Smooth muscle cell (in vitro differentiated cells): ENCODE data around the gene HOXB8. TPM values are rescaled to one million over a fixed set of nuclear protein-coding genes. Genes with fewer than 3 reads are reported as not detected.
A peak's percentile ranks its signal among the peaks of the same experiment; 100 is the strongest.

ENCODE experiments used
- DNase-seq: peaks from one replicate; lab custom pipeline; 2025; ENCODE audit not compliant: unreplicated experiment; lab: John Stamatoyannopoulos, UW
- H2AFZ ChIP-seq: fragments of 200-600 bp; sonication (generic); 2 replicates; pipeline ENCODE4 v1.6.0; 2016; ENCODE audit warnings: antibody characterized with exemption, low read depth, mild to moderate bottlenecking
- H3F3A ChIP-seq: fragments of 200-600 bp; sonication (generic); 2 replicates; pipeline ENCODE4 v1.6.0; 2017; ENCODE audit warnings: antibody characterized with exemption, low read depth
- H3K27ac ChIP-seq: fragments of 200-600 bp; sonication (generic); 2 replicates; pipeline ENCODE4 v1.5.1; 2016; ENCODE audit warnings: low read depth, mild to moderate bottlenecking
- H3K27me3 ChIP-seq: fragments of 200-600 bp; sonication (generic); 2 replicates; pipeline ENCODE4 v1.6.1; 2016; ENCODE audit warnings: low read depth, mild to moderate bottlenecking
- H3K36me3 ChIP-seq: fragments of 200-600 bp; sonication (generic); 2 replicates; pipeline ENCODE4 v1.5.1; 2016; ENCODE audit warnings: low read depth
- H3K4me1 ChIP-seq: fragments of 200-600 bp; sonication (generic); 2 replicates; pipeline ENCODE4 v1.5.1; 2016; ENCODE audit warnings: low read depth
- H3K4me2 ChIP-seq: fragments of 200-600 bp; sonication (generic); 2 replicates; pipeline ENCODE4 v1.6.0; 2016; ENCODE audit warnings: mild to moderate bottlenecking
- H3K4me3 ChIP-seq: fragments of 200-600 bp; sonication (generic); 2 replicates; pipeline ENCODE4 v1.5.1; 2016; ENCODE audit warnings: mild to moderate bottlenecking
- H3K79me2 ChIP-seq: fragments of 200-600 bp; sonication (generic); 2 replicates; pipeline ENCODE4 v1.6.0; 2016; ENCODE audit warnings: low read depth, mild to moderate bottlenecking
- H3K9ac ChIP-seq: fragments of 200-600 bp; sonication (generic); 2 replicates; pipeline ENCODE4 v1.6.0; 2016; ENCODE audit warnings: low read depth
- H3K9me3 ChIP-seq: fragments of 200-600 bp; sonication (generic); replicated peaks from 2 replicates; pipeline ENCODE4 v1.5.1; 2016; ENCODE audit warnings: low read depth
- H4K20me1 ChIP-seq: fragments of 200-600 bp; sonication (generic); 2 replicates; pipeline ENCODE4 v1.6.0; 2016; ENCODE audit warnings: low read depth
- CTCF ChIP-seq: fragments of 200-600 bp; sonication (generic); IDR thresholded peaks from 2 replicates; pipeline ENCODE4 v1.5.1; 2017; ENCODE audit warnings: borderline replicate concordance, mild to moderate bottlenecking, antibody characterized with exemption; ENCODE audit not compliant: insufficient read depth, poor library complexity, severe bottlenecking
- WGBS: methylation state at CpG from one replicate; pipeline ENCODE4 v1.1.7; 2016; ENCODE audit warnings: low lambda C conversion rate; 5-methylcytosine and 5-hydroxymethylcytosine counted together
- polyA plus RNA-seq: library from polyadenylated mRNA; unstranded; fragments of >200 nt; fragmentation: Nextera tagmentation; extraction: Ambion mirVana; gene quantifications from 2 replicates; pipeline ENCODE4 v1.2.1, GENCODE V29; 2016
- total RNA-seq: library from RNA; depleted of rRNA; stranded (reverse); fragments of >200 nt; gene quantifications from 2 replicates; pipeline ENCODE4 v1.2.3, GENCODE V29; 2014

Gene HOXB8
- total and polyA plus RNA-seq, 2 experiments from 2014 or later, result 0.94 to 2.0 TPM

DNA sequence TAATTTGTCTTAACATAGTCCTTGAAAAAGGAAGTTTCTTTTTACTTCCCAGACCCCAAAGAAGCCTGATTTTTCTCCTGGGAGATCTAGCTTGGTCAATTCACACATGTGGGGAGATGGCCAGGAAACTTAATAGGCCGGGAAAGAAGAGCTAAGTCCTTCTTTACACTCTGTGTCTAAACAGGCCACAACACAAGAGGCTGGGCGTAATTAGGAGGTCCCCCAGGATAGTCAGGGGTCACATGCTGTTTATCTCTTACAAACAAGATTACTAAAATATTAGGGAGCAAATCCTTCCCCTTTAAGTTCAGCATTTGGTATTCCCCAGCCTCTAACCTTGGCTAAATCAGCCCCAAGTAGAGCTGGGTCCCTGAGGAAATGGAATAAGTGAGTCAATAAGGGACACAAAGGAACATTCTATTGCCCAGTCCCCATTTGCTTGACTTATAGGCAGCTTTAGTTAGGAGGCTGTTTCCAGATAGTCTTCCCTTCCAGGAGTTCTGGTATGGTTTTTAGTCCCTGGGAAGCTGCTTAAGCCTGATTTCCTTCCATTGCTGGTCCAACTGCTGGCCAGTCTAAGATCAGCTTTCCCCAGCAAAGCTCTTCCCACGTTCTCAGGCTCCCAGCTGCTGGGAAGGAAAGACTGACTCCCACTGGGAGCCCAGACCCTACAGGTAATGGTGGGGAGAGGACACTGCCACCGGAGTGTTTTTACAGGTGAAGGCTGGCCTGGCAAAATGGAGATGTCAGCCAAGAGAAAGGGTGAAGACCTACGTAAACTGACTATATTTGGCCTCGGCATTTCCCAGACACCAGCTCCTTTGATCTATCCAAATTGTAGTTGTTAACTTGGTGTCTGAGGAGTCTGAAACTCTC is 25.1 kb upstream of the HOXB8 start:
- peak overlapping the region; percentile 95 for H3K27ac ChIP-seq
- H3K4me1 ChIP-seq, result peaks cover 7% of the 10 kb centered on the region
- no peak overlapping the region for H3K9ac ChIP-seq
- H3K9me3 ChIP-seq, result no peaks in the 10 kb centered on the region
- H3K27me3 ChIP-seq, result no peaks in the 10 kb centered on the region
- peaks cover 44% of the 10 kb centered on the region for H3F3A ChIP-seq
- peaks cover 77% of the 10 kb centered on the region for H3K79me2 ChIP-seq
- peaks cover 9% of the 10 kb centered on the region for H4K20me1 ChIP-seq
- no peak for TF ChIP-seq CTCF
- no peak overlapping the region for H3K4me3 ChIP-seq
- H3K36me3 ChIP-seq, result no peaks in the 10 kb centered on the region
- no peak for DNase-seq
- peak overlapping the region; percentile 92 for H3K4me2 ChIP-seq
- no peak overlapping the region for H2AFZ ChIP-seq
- WGBS, result 69% methylated on average over 6 of the region's 6 CpGs

DNA sequence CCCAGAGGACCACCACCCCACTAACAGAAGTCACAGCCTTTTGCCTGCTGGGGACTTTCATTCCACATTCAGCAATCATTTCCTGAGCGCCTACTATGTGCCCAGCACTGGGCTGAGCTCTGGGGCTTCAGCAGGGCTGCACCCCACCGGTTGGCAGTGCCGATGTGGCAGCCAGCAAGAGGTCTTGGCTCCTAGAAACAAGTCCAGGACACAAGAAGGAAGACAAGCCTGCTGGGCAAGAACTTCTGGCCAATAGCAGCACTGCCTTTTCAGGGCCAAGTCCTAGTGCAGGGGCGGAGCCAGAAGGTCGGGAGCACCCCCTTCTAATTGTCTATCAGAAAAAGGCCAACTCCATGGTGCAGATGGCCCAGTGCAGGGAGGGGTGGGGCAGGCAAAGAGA is 24.0 kb upstream of the HOXB8 start:
- H3K4me3 ChIP-seq, result no peak overlapping the region
- H3K27ac ChIP-seq, result peak overlapping the region; percentile 95
- WGBS, result 67% methylated on average over 5 of the region's 5 CpGs
- peaks cover 70% of the 10 kb centered on the region for H3K79me2 ChIP-seq
- H3K27me3 ChIP-seq, result peaks cover 5% of the 10 kb centered on the region
- no peak overlapping the region for H2AFZ ChIP-seq
- H3F3A ChIP-seq, result peaks cover 36% of the 10 kb centered on the region
- peak overlapping the region; percentile 85 for H3K9ac ChIP-seq
- H3K36me3 ChIP-seq, result no peaks in the 10 kb centered on the region
- DNase-seq, result no peak
- H3K4me1 ChIP-seq, result peaks cover 4% of the 10 kb centered on the region
- H3K4me2 ChIP-seq, result peak overlapping the region; percentile 51
- TF ChIP-seq CTCF, result no peak
- H3K9me3 ChIP-seq, result no peaks in the 10 kb centered on the region
- peaks cover 9% of the 10 kb centered on the region for H4K20me1 ChIP-seq

GRCh38 chr17:48637323-48638260 is 22.5 kb upstream of the HOXB8 start:
- peak overlapping the region; percentile 85 for H3K9ac ChIP-seq
- no peak for TF ChIP-seq CTCF
- H3K4me2 ChIP-seq, result peak overlapping the region; percentile 74
- DNase-seq, result no peak
- H3K27me3 ChIP-seq, result peaks cover 15% of the 10 kb centered on the region
- peaks cover 37% of the 10 kb centered on the region for H3F3A ChIP-seq
- H3K79me2 ChIP-seq, result peaks cover 54% of the 10 kb centered on the region
- no peaks in the 10 kb centered on the region for H3K36me3 ChIP-seq
- H3K27ac ChIP-seq, result peak overlapping the region; percentile 95
- no peaks in the 10 kb centered on the region for H3K4me1 ChIP-seq
- no peak overlapping the region for H2AFZ ChIP-seq
- H3K4me3 ChIP-seq, result no peak overlapping the region
- peaks cover 16% of the 10 kb centered on the region for H4K20me1 ChIP-seq
- H3K9me3 ChIP-seq, result no peaks in the 10 kb centered on the region
- 22% methylated on average over 18 of the region's 18 CpGs for WGBS
